Endothelial cell (in vitro differentiated cells): ENCODE measurements around the gene PPFIA3. TPM values are rescaled to one million over a fixed set of nuclear protein-coding genes. Genes with fewer than 3 reads are reported as not detected.
"Not testable (repeated sequence)": the region's sequence is repeated elsewhere in the genome, so short reads cannot be mapped to it uniquely, and the experiment has no call there.

Experiments used
- DNase-seq: peaks from one replicate; pipeline ENCODE4 v3.0.0; 2021; ENCODE audit warnings: low spot score
- H3K27ac Mint-ChIP-seq: one replicate; pipeline ENCODE4 v1.8.0; 2021; ENCODE audit warnings: mixed read lengths, inconsistent platforms; ENCODE audit not compliant: unreplicated experiment
- H3K27me3 Mint-ChIP-seq: one replicate; pipeline ENCODE4 v1.8.0; 2021; ENCODE audit warnings: mild to moderate bottlenecking, moderate library complexity, mixed read lengths, inconsistent platforms; ENCODE audit not compliant: unreplicated experiment
- H3K36me3 Mint-ChIP-seq: one replicate; pipeline ENCODE4 v1.8.0; 2021; ENCODE audit warnings: mild to moderate bottlenecking, low read depth, mixed read lengths, inconsistent platforms; ENCODE audit not compliant: unreplicated experiment
- H3K4me1 Mint-ChIP-seq: one replicate; pipeline ENCODE4 v1.8.0; 2021; ENCODE audit warnings: mild to moderate bottlenecking, mixed read lengths, inconsistent platforms; ENCODE audit not compliant: unreplicated experiment
- H3K4me3 Mint-ChIP-seq: one replicate; pipeline ENCODE4 v1.8.0; 2021; ENCODE audit warnings: mild to moderate bottlenecking, mixed read lengths, inconsistent platforms; ENCODE audit not compliant: unreplicated experiment
- H3K9me3 Mint-ChIP-seq: one replicate; pipeline ENCODE4 v1.8.0; 2021; ENCODE audit warnings: mixed read lengths, inconsistent platforms; ENCODE audit not compliant: unreplicated experiment
- CTCF ChIP-seq: fragments of 200-600 bp; sonication (generic); IDR thresholded peaks from one replicate; pipeline ENCODE4 v1.5.0; 2021; ENCODE audit warnings: antibody characterized with exemption; ENCODE audit not compliant: unreplicated experiment
- total RNA-seq: library from RNA; stranded (reverse); fragmentation: NEBNext Ultra II Directional; extraction: Animal tissue kit (Norgen Biotek cat#: 25700); gene quantifications from one replicate; pipeline ENCODE4 v1.2.1, GENCODE V29; 2021; ENCODE audit not compliant: unreplicated experiment

PPFIA3 gene
- total RNA-seq, 1 donor from 2014 or later: 19.7 TPM

DNA sequence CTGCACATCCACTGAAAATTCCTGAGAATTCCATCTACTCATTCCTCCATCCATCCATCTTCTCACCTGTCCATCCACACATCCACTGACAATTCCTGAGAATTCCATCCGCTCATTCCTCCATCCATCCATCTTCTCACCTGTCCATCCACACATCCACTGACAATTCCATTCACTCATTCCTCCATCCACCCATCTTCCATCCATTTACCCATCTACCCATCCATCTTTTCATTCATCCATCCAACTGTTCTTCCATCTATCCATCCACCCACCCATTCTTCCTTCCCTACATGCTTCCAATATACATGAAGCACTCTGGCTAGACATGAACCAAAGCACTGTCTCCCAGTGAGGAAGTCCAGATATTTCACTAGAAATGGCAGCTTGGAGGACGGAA is 53.9 kb downstream of the PPFIA3 start:
- no peaks in the 10 kb centered on the region for H3K9me3 Mint-ChIP-seq
- no peaks in the 10 kb centered on the region for H3K4me1 Mint-ChIP-seq
- DNase-seq: no peak
- TF ChIP-seq CTCF: no peak
- peaks cover 2% of the 10 kb centered on the region for H3K27me3 Mint-ChIP-seq
- no peak overlapping the region for H3K4me3 Mint-ChIP-seq
- peaks cover 28% of the 10 kb centered on the region for H3K36me3 Mint-ChIP-seq
- H3K27ac Mint-ChIP-seq: no peak overlapping the region

GRCh38 chr19:49180659-49181058 is 61.3 kb downstream of the PPFIA3 start:
- peaks cover 7% of the 10 kb centered on the region for H3K27me3 Mint-ChIP-seq
- peaks cover 4% of the 10 kb centered on the region for H3K9me3 Mint-ChIP-seq
- no peak for DNase-seq
- H3K36me3 Mint-ChIP-seq: peaks cover 56% of the 10 kb centered on the region
- H3K27ac Mint-ChIP-seq: no peak overlapping the region
- no peak for TF ChIP-seq CTCF
- H3K4me3 Mint-ChIP-seq: peak overlapping the region; percentile 2
- peaks cover 5% of the 10 kb centered on the region for H3K4me1 Mint-ChIP-seq

GRCh38 chr19:49182010-49182847 is 62.9 kb downstream of the PPFIA3 start:
- not testable (repeated sequence) for DNase-seq, H3K9me3 Mint-ChIP-seq, H3K27me3 Mint-ChIP-seq
- peaks cover 13% of the 10 kb centered on the region for H3K4me1 Mint-ChIP-seq
- peaks cover 57% of the 10 kb centered on the region for H3K36me3 Mint-ChIP-seq
- H3K4me3 Mint-ChIP-seq: peak overlapping the region; percentile 52
- peak overlapping the region; percentile 5 for H3K27ac Mint-ChIP-seq

DNA sequence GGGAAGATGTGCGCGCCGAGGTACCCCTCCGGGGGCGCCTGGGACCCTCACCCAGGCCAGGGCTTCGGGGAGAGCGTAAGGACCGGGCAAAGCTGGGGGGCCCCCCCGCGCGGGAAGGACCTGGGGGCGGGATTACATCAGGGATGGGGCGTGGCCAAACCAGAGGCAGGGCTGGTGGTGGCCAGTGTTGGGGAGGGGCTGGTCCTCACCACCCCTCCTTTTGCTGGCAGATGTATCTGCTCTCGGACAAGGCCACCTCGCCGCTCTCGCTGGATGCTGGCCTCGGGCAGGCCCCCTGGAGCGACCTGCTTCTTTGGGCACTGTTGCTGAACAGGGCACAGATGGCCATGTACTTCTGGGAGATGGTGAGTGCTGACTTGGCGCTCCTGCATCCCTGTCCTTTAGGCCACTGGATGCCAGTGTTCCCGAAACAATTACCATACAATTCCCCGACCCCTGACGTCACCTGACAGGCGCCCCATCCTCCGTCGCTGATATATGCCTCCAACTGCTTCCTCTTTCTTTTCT is 63.6 kb downstream of the PPFIA3 start:
- no peak for TF ChIP-seq CTCF
- peak overlapping the region; percentile 36 for H3K27ac Mint-ChIP-seq
- H3K36me3 Mint-ChIP-seq: peaks cover 59% of the 10 kb centered on the region
- peaks cover 4% of the 10 kb centered on the region for H3K9me3 Mint-ChIP-seq
- peaks cover 18% of the 10 kb centered on the region for H3K4me1 Mint-ChIP-seq
- no peak overlapping the region for H3K4me3 Mint-ChIP-seq
- peaks cover 10% of the 10 kb centered on the region for H3K27me3 Mint-ChIP-seq
- no peak for DNase-seq

DNA sequence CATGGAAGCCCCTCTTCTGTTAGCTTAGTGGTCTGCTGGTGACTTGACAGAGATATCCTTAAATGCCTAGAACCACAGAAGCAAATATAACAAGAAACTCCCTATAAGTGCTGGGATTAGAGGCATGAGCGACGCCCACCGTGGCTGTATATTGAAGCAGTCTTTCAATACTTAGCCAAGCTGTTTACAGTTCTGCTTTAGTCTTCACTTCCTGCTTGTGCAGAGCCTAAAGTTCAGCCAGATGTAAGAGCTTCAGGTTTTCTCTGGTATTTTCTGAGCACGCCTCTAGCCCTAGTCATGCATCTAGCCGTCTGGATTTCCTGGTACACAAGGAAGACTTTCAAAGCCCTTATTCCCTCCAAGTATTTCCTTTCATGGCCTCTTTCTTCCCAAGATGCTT is 66.8 kb downstream of the PPFIA3 start:
- peaks cover 18% of the 10 kb centered on the region for H3K27me3 Mint-ChIP-seq
- peaks cover 68% of the 10 kb centered on the region for H3K36me3 Mint-ChIP-seq
- DNase-seq: no peak
- H3K27ac Mint-ChIP-seq: no peak overlapping the region
- TF ChIP-seq CTCF: no peak
- no peak overlapping the region for H3K4me3 Mint-ChIP-seq
- H3K4me1 Mint-ChIP-seq: peaks cover 39% of the 10 kb centered on the region
- H3K9me3 Mint-ChIP-seq: peaks cover 4% of the 10 kb centered on the region
